ENCODE data around the gene RBM28. TPM values are rescaled to one million over a fixed set of nuclear protein-coding genes. Genes with fewer than 3 reads are reported as not detected.

RBM28 gene
- total RNA-seq, 2 donors from 2014 or later, result 20.2 to 28.3 TPM

GRCh38 chr7:128387216-128388144 lies 43.8 kb upstream of the RBM28 start:
- no peak overlapping the region for H3K4me3 ChIP-seq
- no peaks in the 10 kb centered on the region for H3K36me3 ChIP-seq (replicated peaks in 1 of 2; ENCODE audit: insufficient read depth in 1 of 2, low read depth in 2 of 2)
- H3K27me3 ChIP-seq, result no peaks in the 10 kb centered on the region
- 18 to 23% methylated on average over 21 to 24 of the region's 24 CpGs for WGBS, 2 donors
- no peaks in the 10 kb centered on the region for H3K9me3 ChIP-seq
- DNase-seq (peak; percentile 69 to 77 (median 73)), ATAC-seq (peak; percentile 79)
- H3K4me1 ChIP-seq, result no peaks in the 10 kb centered on the region
- intact Hi-C loops (cut with DNase I), result loop anchor here (2.0 kb wide), 1 partner anchor 37 kb away; no protein-coding TSS in a partner anchor
- TF ChIP-seq CTCF (IDR thresholded peaks at IDR 0.05) (peak; percentile 54 to 86 (median 73)), POLR2A (IDR thresholded peaks at IDR 0.05) (no peak)
- H3K27ac ChIP-seq, result no peak overlapping the region

GRCh38 chr7:128385988-128386925 lies 42.5 kb upstream of the RBM28 start:
- no peak overlapping the region for H3K4me3 ChIP-seq
- DNase-seq (no peak), ATAC-seq (no peak)
- no peaks in the 10 kb centered on the region for H3K9me3 ChIP-seq
- WGBS, 2 donors, result 85 to 91% methylated on average over 4 of the region's 4 CpGs
- intact Hi-C loops (cut with DNase I), result no loop called here
- no peak overlapping the region for H3K27ac ChIP-seq
- TF ChIP-seq CTCF (IDR thresholded peaks at IDR 0.05) (no peak), POLR2A (IDR thresholded peaks at IDR 0.05) (no peak)
- H3K4me1 ChIP-seq, result no peaks in the 10 kb centered on the region
- no peaks in the 10 kb centered on the region for H3K36me3 ChIP-seq (replicated peaks in 1 of 2; ENCODE audit: insufficient read depth in 1 of 2, low read depth in 2 of 2)
- H3K27me3 ChIP-seq, result no peaks in the 10 kb centered on the region

GRCh38 chr7:128384726-128385125 lies 41.0 kb upstream of the RBM28 start:
- H3K36me3 ChIP-seq (replicated peaks in 1 of 2; ENCODE audit: insufficient read depth in 1 of 2, low read depth in 2 of 2), result no peaks in the 10 kb centered on the region
- no peak for TF ChIP-seq POLR2A (IDR thresholded peaks at IDR 0.05)
- TF ChIP-seq CTCF (IDR thresholded peaks at IDR 0.05), result no peak
- intact Hi-C loops (cut with DNase I), result no loop called here

GRCh38 chr7:128383776-128384175 lies 40.1 kb upstream of the RBM28 start:
- Histone ChIP-seq H3K4me3 (no peak overlapping the region), H3K27ac (no peak overlapping the region), H3K27me3 (no peaks in the 10 kb centered on the region), H3K9me3 (no peaks in the 10 kb centered on the region), H3K36me3 (replicated peaks in 1 of 2; ENCODE audit: insufficient read depth in 1 of 2, low read depth in 2 of 2) (no peaks in the 10 kb centered on the region), H3K4me1 (no peaks in the 10 kb centered on the region)
- ATAC-seq, result no peak
- 57 to 81% methylated on average over 3 of the region's 3 CpGs for WGBS, 2 donors
- intact Hi-C loops (cut with DNase I), result no loop called here
- DNase-seq, result no peak
- TF ChIP-seq CTCF (IDR thresholded peaks at IDR 0.05) (no peak), POLR2A (IDR thresholded peaks at IDR 0.05) (no peak)

More at GRCh38 chr7:128384726-128385125, 41.0 kb upstream of the RBM28 start:
- Histone ChIP-seq H3K27me3 (no peaks in the 10 kb centered on the region), H3K27ac (no peak overlapping the region), H3K9me3 (no peaks in the 10 kb centered on the region), H3K4me3 (no peak overlapping the region), H3K4me1 (no peaks in the 10 kb centered on the region)
- 72 to 76% methylated on average over 7 of the region's 7 CpGs for WGBS, 2 donors
- ATAC-seq, result no peak
- no peak for DNase-seq
